GM12865 (cell line): Measurements from ENCODE around the gene MPRIP.

Experiments
- DNase-seq: peaks from one replicate; pipeline ENCODE4 v3.0.0; 2010; ENCODE audit warnings: low read depth
- H3K4me3 ChIP-seq: 2 replicates; pipeline ENCODE4 v1.5.1; 2011; ENCODE audit warnings: mild to moderate bottlenecking, low read depth, low read length, control low read depth
- CTCF ChIP-seq: IDR thresholded peaks from 2 replicates; pipeline ENCODE4 v1.5.1; 2011; ENCODE audit warnings: low read length, control low read depth, low read depth, inconsistent platforms; ENCODE audit not compliant: insufficient read depth; ENCODE audit errors: missing control alignments

MPRIP gene

GRCh38 chr17:17091856-17092756, 49.8 kb downstream of the MPRIP start:
- DNase-seq, result no peak
- no peak for TF ChIP-seq CTCF
- no peak overlapping the region for H3K4me3 ChIP-seq

- no peak overlapping the region for H3K4me3 ChIP-seq
- no peak for TF ChIP-seq CTCF
- no peak for DNase-seq
These were observed 51.5 kb downstream of the MPRIP start for GRCh38 chr17:17093764-17094163.

- no peak for DNase-seq
These were observed 54.4 kb downstream of the MPRIP start for GRCh38 chr17:17096438-17097178.

GRCh38 chr17:17097763-17098345, 55.6 kb downstream of the MPRIP start:
- no peak for DNase-seq

More at GRCh38 chr17:17096438-17097178, 54.4 kb downstream of the MPRIP start:
- TF ChIP-seq CTCF, result no peak
- no peak overlapping the region for H3K4me3 ChIP-seq

GRCh38 chr17:17098551-17099179, 56.4 kb downstream of the MPRIP start:
- no peak for TF ChIP-seq CTCF
- H3K4me3 ChIP-seq, result no peak overlapping the region
- no peak for DNase-seq

More at GRCh38 chr17:17097763-17098345, 55.6 kb downstream of the MPRIP start:
- TF ChIP-seq CTCF, result no peak
- H3K4me3 ChIP-seq, result no peak overlapping the region

GRCh38 chr17:17102176-17102575, 59.9 kb downstream of the MPRIP start:
- DNase-seq, result no peak
- no peak overlapping the region for H3K4me3 ChIP-seq
- TF ChIP-seq CTCF, result no peak
